Sigmoid colon (tissue), 7 donors: ENCODE results near the gene TSPEAR. TPM values are rescaled to one million over a fixed set of nuclear protein-coding genes. Genes with fewer than 3 reads are reported as not detected.
"Not testable (repeated sequence)": the region's sequence is repeated elsewhere in the genome, so short reads cannot be mapped to it uniquely, and the experiment has no call there.

ENCODE experiments used
- DNase-seq: peaks from one replicate; pipeline ENCODE4 v3.0.0-alpha.2; 2019
- H3K27ac ChIP-seq, 4 donors: fragments of 200-600 bp; sonication (generic); one replicate each; pipeline ENCODE4 v1.5.1; 2016 to 2019; ENCODE audit warnings: mild to moderate bottlenecking in 1 of 4
- H3K27me3 ChIP-seq, 3 donors: fragments of 200-600 bp; sonication (generic); one replicate each; pipeline ENCODE4 v1.5.1; 2019; ENCODE audit warnings: mild to moderate bottlenecking in 1 of 3
- H3K36me3 ChIP-seq, 4 donors: fragments of 200-600 bp; sonication (generic); one replicate each; pipeline ENCODE4 v1.5.1; 2016 to 2019
- H3K4me1 ChIP-seq, 4 donors: fragments of 200-600 bp; sonication (generic); one replicate each; pipeline ENCODE4 v1.5.1; 2017 to 2019
- H3K4me3 ChIP-seq, 4 donors: fragments of 200-600 bp; sonication (generic); one replicate each; pipeline ENCODE4 v1.5.1; 2017 to 2019; ENCODE audit warnings: mild to moderate bottlenecking in 2 of 4, moderate library complexity in 1 of 4
- H3K9me3 ChIP-seq, 4 donors: fragments of 200-600 bp in 3 of 4; sonication (generic) in 3 of 4; one replicate each; pipeline versions ENCODE4 v1.5.1 to v1.6.1; 2013 to 2019
- EP300 ChIP-seq, 4 donors: sonication (generic); formaldehyde crosslinking; IDR thresholded peaks; one replicate each; pipeline ENCODE4 v1.6.1; 2017; ENCODE audit warnings: antibody characterized with exemption in 4 of 4
- POLR2A ChIP-seq, 2 donors: fragments of 450-650 bp; IDR thresholded peaks; one replicate each; pipeline ENCODE4 v1.6.1; 2016; ENCODE audit warnings: antibody characterized with exemption in 2 of 2, mild to moderate bottlenecking in 2 of 2, moderate library complexity in 2 of 2
- POLR2AphosphoS5 ChIP-seq, 4 donors: sonication (generic); formaldehyde crosslinking; IDR thresholded peaks; one replicate each; pipeline ENCODE4 v1.6.1; 2017; ENCODE audit warnings: antibody characterized with exemption in 4 of 4
- WGBS, 2 donors: extraction: QIAGEN DNeasy Blood & Tissue Kit; methylation state at CpG; one replicate each; pipeline ENCODE4 v1.1.7; 2013; 5-methylcytosine and 5-hydroxymethylcytosine counted together
- intact Hi-C: fragments of 100-400 bp; cut with DNase I; formaldehyde crosslinking; loops from one replicate; pipeline ENCODE4 v1.15.1; 2023
- polyA plus RNA-seq, 3 donors: library from polyadenylated mRNA; stranded (reverse); fragments of 200-250 nt; gene quantifications; one replicate each; pipeline ENCODE4 v1.2.3, GENCODE V29; 2013
- total RNA-seq, 4 donors: library from RNA; depleted of rRNA; stranded (reverse); fragments of >200 nt; gene quantifications; one replicate each; pipeline ENCODE4 v1.1.0, GENCODE V29; 2016
- TF ChIP-seq, protein P1 (sequence below), 4 experiments: fragments of 450-650 bp in 3 of 4; fragments of 200-600 bp in 1 of 4; IDR thresholded peaks; one replicate each; pipeline ENCODE4 v1.5.1; 2016 to 2019; ENCODE audit warnings: antibody characterized with exemption in 4 of 4, mild to moderate bottlenecking in 3 of 4, moderate library complexity in 2 of 4
- donor health status: healthy with polysubstance abuse.
- donor health status: Bipolar disorder and iron deficiency.
- donor health status: healthy.

Gene TSPEAR
- total and polyA plus RNA-seq, 7 donors, result under 0.01 to 0.20 TPM; not detected in 5

DNA sequence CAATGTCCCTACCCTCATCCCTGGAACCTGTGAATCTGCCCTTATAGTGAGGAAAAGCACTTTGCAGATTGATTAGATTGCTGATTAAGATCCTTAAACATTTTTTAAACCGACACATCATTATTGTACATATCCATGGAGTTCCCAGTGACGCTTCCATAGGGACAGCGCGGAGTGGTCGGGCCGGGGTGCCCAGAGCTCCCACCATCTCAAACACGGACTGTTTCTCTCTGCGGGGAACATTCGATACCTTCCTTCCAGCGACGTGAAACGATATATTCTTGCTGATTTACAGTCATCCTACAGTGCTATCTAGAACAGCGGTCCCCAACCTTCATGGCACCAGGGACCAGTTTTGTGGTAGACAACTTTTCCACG is 10.4 kb downstream of the TSPEAR start:
- H3K4me3 ChIP-seq, result no peak overlapping the region
- no peak overlapping the region for H3K27ac ChIP-seq
- H3K4me1 ChIP-seq, result no peaks in the 10 kb centered on the region
- H3K9me3 ChIP-seq, result no peaks in the 10 kb centered on the region
- 89% methylated on average over 14 of the region's 14 CpGs for WGBS, 2 donors
- no peak for DNase-seq
- no peaks in the 10 kb centered on the region for H3K36me3 ChIP-seq
- TF ChIP-seq EP300 (IDR thresholded peaks at IDR 0.05) (no peak), POLR2A (IDR thresholded peaks at IDR 0.05) (no peak)
- peaks cover 10 to 82% (median 59%) of the 10 kb centered on the region in 3 donors for H3K27me3 ChIP-seq
- intact Hi-C loops, result no loop called here

DNA sequence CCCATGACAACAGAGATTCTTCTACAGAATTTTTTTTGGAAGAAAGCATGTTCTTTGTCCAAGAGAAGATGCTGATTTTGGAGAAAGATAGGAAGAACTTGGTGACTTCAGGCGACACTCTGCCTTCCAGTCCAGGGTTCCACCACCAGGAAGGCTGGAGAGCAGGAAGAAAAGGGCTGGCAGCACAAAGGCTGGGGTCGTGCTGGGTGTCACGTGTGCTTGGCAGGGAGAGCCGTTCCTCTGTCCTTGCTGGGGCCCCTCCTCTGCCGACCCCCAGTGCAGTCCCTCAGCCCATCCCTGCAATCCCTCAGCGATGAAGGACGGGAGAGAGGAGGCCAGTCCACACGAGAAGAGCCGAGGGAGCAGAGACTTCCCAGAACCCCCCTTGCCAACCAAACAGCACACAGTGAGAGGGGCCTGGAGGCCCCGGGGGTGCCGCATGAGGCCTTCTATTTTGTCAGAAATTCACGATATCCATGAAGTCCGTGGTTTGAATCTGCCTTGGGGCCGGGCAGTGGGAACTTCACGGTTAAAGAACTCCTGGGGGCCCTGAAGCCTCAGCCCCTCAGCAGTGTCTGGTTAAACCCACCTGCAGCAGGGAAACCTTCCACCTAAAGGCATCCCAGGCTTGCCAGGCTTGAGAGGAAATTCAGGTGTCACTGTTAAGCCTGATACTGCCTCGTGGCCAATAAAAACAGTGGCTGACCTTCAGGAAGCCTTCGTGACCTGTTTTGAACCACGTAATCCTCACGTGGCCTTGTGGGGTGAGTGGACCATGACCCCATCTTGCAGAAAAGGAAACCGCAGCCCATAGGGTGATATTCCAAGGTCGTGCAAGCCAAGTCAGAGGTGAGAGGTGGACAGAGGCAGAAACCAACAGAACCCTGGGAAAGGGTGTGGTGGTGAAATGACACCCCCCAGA is 11.0 kb downstream of the TSPEAR start:
- Histone ChIP-seq H3K36me3 (no peaks in the 10 kb centered on the region), H3K27me3 (peaks cover 10 to 83% (median 57%) of the 10 kb centered on the region in 3 donors), H3K27ac (no peak overlapping the region), H3K9me3 (no peaks in the 10 kb centered on the region), H3K4me1 (no peaks in the 10 kb centered on the region), H3K4me3 (no peak overlapping the region)
- TF ChIP-seq, protein P1, sequence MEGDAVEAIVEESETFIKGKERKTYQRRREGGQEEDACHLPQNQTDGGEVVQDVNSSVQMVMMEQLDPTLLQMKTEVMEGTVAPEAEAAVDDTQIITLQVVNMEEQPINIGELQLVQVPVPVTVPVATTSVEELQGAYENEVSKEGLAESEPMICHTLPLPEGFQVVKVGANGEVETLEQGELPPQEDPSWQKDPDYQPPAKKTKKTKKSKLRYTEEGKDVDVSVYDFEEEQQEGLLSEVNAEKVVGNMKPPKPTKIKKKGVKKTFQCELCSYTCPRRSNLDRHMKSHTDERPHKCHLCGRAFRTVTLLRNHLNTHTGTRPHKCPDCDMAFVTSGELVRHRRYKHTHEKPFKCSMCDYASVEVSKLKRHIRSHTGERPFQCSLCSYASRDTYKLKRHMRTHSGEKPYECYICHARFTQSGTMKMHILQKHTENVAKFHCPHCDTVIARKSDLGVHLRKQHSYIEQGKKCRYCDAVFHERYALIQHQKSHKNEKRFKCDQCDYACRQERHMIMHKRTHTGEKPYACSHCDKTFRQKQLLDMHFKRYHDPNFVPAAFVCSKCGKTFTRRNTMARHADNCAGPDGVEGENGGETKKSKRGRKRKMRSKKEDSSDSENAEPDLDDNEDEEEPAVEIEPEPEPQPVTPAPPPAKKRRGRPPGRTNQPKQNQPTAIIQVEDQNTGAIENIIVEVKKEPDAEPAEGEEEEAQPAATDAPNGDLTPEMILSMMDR (IDR thresholded peaks at IDR 0.05), result no peak
- TF ChIP-seq EP300 (IDR thresholded peaks at IDR 0.05), result no peak
- no peak for TF ChIP-seq POLR2A (IDR thresholded peaks at IDR 0.05)
- no peak for TF ChIP-seq POLR2AphosphoS5 (IDR thresholded peaks at IDR 0.05)
- no peak for DNase-seq
- WGBS, 2 donors, result 51 to 55% methylated on average over 21 of the region's 21 CpGs
- intact Hi-C loops, result no loop called here

DNA sequence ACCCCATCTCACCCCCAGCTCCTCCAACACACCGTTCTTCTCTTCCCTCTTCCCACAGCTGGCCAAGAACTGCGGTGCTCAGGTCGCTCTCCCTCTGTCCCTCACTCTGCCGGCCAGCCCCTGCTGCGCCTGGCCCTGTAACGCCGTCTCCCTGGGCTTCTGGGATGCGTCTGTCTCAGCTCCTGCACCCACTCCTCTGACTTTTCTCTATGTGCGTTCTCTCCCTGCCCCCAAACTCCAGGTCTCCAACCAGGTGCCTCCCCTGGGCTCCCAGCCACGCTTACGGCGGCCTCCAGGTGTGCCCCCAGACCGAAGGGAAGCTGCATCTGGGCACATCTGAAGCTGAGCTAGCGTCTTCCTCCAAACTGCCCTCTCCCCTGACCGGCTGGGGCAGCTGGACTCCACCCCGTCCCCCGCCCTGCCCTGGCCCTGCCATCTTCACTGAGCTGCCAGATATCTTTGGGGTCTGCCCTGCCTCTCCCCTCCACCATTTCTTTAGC is 11.8 kb downstream of the TSPEAR start:
- Histone ChIP-seq H3K36me3 (no peaks in the 10 kb centered on the region), H3K9me3 (no peaks in the 10 kb centered on the region), H3K4me3 (no peak overlapping the region), H3K4me1 (no peaks in the 10 kb centered on the region), H3K27me3 (peaks cover 10 to 80% (median 57%) of the 10 kb centered on the region in 3 donors), H3K27ac (no peak overlapping the region)
- intact Hi-C loops, result loop anchor here (10.0 kb wide), 1 partner anchor 55 kb away; no protein-coding TSS in a partner anchor
- TF ChIP-seq POLR2AphosphoS5 (IDR thresholded peaks at IDR 0.05) (no peak), EP300 (IDR thresholded peaks at IDR 0.05) (no peak), POLR2A (IDR thresholded peaks at IDR 0.05) (no peak)
- TF ChIP-seq, protein P1 (IDR thresholded peaks at IDR 0.05), result no peak
- no peak for DNase-seq
- WGBS, 2 donors, result 55 to 62% methylated on average over 17 of the region's 17 CpGs

GRCh38 chr21:44697811-44698734 is 13.3 kb downstream of the TSPEAR start:
- no peak for TF ChIP-seq POLR2AphosphoS5 (IDR thresholded peaks at IDR 0.05)
- no peak for TF ChIP-seq EP300 (IDR thresholded peaks at IDR 0.05)
- TF ChIP-seq POLR2A (IDR thresholded peaks at IDR 0.05), result no peak
- Histone ChIP-seq H3K36me3 (no peaks in the 10 kb centered on the region), H3K27me3 (peaks cover 10 to 65% (median 43%) of the 10 kb centered on the region in 3 donors), H3K4me1 (no peaks in the 10 kb centered on the region), H3K4me3 (no peak overlapping the region), H3K9me3 (peaks cover 0 to 7% (median 1%) of the 10 kb centered on the region in 4 donors), H3K27ac (no peak overlapping the region)
- WGBS, 2 donors, result 26 to 35% methylated on average over 35 of the region's 35 CpGs
- no peak for DNase-seq
- intact Hi-C loops, result loop anchor here (10.0 kb wide), 1 partner anchor 57 kb away; no protein-coding TSS in a partner anchor

DNA sequence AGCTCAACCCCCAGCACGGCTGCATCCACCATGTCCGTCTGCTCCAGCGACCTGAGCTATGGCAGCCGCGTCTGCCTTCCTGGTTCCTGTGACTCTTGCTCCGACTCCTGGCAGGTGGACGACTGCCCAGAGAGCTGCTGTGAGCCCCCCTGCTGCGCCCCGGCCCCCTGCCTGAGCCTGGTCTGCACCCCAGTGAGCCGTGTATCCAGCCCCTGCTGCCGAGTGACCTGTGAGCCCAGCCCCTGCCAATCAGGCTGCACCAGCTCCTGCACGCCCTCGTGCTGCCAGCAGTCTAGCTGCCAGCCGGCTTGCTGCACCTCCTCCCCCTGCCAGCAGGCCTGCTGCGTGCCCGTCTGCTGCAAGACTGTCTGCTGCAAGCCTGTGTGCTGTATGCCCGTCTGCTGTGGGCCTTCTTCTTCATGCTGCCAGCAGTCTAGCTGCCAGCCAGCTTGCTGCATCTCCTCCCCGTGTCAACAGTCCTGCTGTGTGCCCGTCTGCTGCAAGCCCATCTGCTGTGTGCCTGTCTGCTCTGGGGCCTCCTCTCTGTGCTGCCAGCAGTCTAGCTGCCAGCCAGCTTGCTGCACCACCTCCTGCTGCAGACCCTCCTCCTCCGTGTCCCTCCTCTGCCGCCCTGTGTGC is 14.1 kb downstream of the TSPEAR start, which contains the start of gene KRTAP10-12:
KRTAP10-12 (plus strand) TSS at position 1 of the 639 bp plus-strand sequence; CDS start at position 31, 30 bp downstream.
- peaks cover 10 to 58% (median 40%) of the 10 kb centered on the region in 3 donors for H3K27me3 ChIP-seq
- H3K4me3 ChIP-seq, H3K9me3 ChIP-seq, H3K4me1 ChIP-seq, H3K27ac ChIP-seq, H3K36me3 ChIP-seq, DNase-seq: not testable (repeated sequence)
- WGBS, 2 donors, result 32 to 56% methylated on average over 21 of the region's 21 CpGs
- intact Hi-C loops, result loop anchor here (10.0 kb wide), 1 partner anchor 58 kb away; no protein-coding TSS in a partner anchor
